ENCODE data around the gene ECD. TPM values are rescaled to one million over a fixed set of nuclear protein-coding genes. Genes with fewer than 3 reads are reported as not detected.

The ECD gene
- total RNA-seq, 1 experiment from 2014 or later = 25.4 TPM

GRCh38 chr10:73190188-73190587 is 22.4 kb upstream of the ECD start:
- no peaks in the 10 kb centered on the region for H3K9me3 ChIP-seq (ENCODE audit: control insufficient read depth in 1 of 2, insufficient read depth in 1 of 2, low read depth in 1 of 2, low read length in 2 of 2)
- H3K79me2 ChIP-seq (ENCODE audit: insufficient read depth, low read length) = no peaks in the 10 kb centered on the region
- RAD21 ChIA-PET (ENCODE audit: low non-redundant PET in 1 of 2, low total read pairs in 2 of 2, uncharacterized antibody in 2 of 2, unreplicated experiment in 2 of 2) = no interaction called here
- no peak overlapping the region for H3K27ac ChIP-seq (ENCODE audit: low read depth, low read length)
- no peaks in the 10 kb centered on the region for H3K36me3 ChIP-seq (ENCODE audit: control insufficient read depth in 1 of 2, insufficient read depth in 2 of 2, low read length in 2 of 2)
- H4K20me1 ChIP-seq (ENCODE audit: insufficient read depth) = no peaks in the 10 kb centered on the region
- DNase-seq (ENCODE audit: low read depth, low spot score) = no peak
- no peak overlapping the region for H3K9ac ChIP-seq (ENCODE audit: low read length)
- H3K4me3 ChIP-seq (replicated peaks in 1 of 2; ENCODE audit: low read depth in 1 of 2, low read length in 2 of 2) = no peak overlapping the region
- POLR2A ChIA-PET = no interaction called here
- H3K4me1 ChIP-seq (ENCODE audit: control insufficient read depth in 1 of 2, insufficient read depth in 2 of 2, low read length in 2 of 2) = no peaks in the 10 kb centered on the region
- intact Hi-C loops (cut with micrococcal nuclease) = no loop called here
- no peaks in the 10 kb centered on the region for H3K9me2 ChIP-seq (ENCODE audit: insufficient read depth)
- H3K4me2 ChIP-seq (ENCODE audit: low read length) = no peak overlapping the region
- CTCF ChIA-PET = no interaction called here
- ATAC-seq = no peak
- no TSS peak for BruUV-seq (replicated peaks)
- no peak overlapping the region for H2AFZ ChIP-seq (ENCODE audit: low read depth, low read length, poor library complexity, severe bottlenecking)
- no peaks in the 10 kb centered on the region for H3K27me3 ChIP-seq (ENCODE audit: insufficient read depth, low read length)
- no peak for TF ChIP-seq ZNF274 (IDR thresholded peaks at IDR 0.05; ENCODE audit: low read depth, low read length)
- TF ChIP-seq RAD21 (IDR thresholded peaks at IDR 0.05; ENCODE audit: low read depth) = no peak
- no peak for TF ChIP-seq SP1 (IDR thresholded peaks at IDR 0.05; ENCODE audit: low read depth)
- TF ChIP-seq JUND (IDR thresholded peaks at IDR 0.05) = no peak
- no peak for TF ChIP-seq POLR2A (IDR thresholded peaks at IDR 0.05; ENCODE audit: borderline replicate concordance, extremely low read depth, insufficient read depth, insufficient read length)
- TF ChIP-seq TCF7L2 (IDR thresholded peaks at IDR 0.05; ENCODE audit: borderline replicate concordance, extremely low read depth, insufficient read depth, insufficient read length) = no peak
- no peak for TF ChIP-seq SIN3A (IDR thresholded peaks at IDR 0.05; ENCODE audit: low read depth)
- no peak for TF ChIP-seq ZBTB33 (IDR thresholded peaks at IDR 0.05; ENCODE audit: extremely low read depth, insufficient replicate concordance, low read length)
- no peak for TF ChIP-seq REST (IDR thresholded peaks at IDR 0.05; ENCODE audit: low read depth)
- no peak for TF ChIP-seq EZH2 (IDR thresholded peaks at IDR 0.05)
- no peak for TF ChIP-seq POLR2AphosphoS5 (IDR thresholded peaks at IDR 0.05; ENCODE audit: low read depth, low read length)
- TF ChIP-seq ZFX (IDR thresholded peaks at IDR 0.05) = no peak
- TF ChIP-seq MAX (IDR thresholded peaks at IDR 0.05) = no peak

All from HCT116 (cell line).